Measurements from ENCODE around the gene BIRC6. TPM values are rescaled to one million over a fixed set of nuclear protein-coding genes. Genes with fewer than 3 reads are reported as not detected.

The BIRC6 gene
- total RNA-seq, 1 experiment from 2014 or later = 63.1 TPM

DNA sequence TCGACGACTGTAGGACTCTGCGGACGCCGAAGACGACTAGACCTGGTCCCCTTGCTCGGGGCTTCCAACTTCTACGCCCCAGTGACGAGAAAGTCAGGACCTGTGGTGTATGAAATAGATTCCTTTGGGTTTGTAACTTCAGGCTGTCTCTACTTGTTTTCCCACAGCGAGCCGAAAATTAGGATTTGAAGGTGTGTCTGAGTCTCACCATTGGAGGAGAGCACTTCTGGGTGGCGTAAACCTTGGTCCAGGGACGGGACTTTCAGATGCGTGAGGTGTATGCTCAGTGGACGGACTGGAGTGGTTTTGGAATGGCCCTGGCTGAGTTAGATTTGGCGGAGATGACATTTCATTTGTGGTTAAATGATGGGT is 1.3 kb downstream of the BIRC6 start:
- TF ChIP-seq RORB (CRISPR knock-in tag; IDR thresholded peaks at IDR 0.05) (no peak), TP53 (CRISPR knock-in tag; IDR thresholded peaks at IDR 0.05) (no peak), GABPB1 (CRISPR knock-in tag; IDR thresholded peaks at IDR 0.05) (no peak)
- TF ChIP-seq, protein P1, sequence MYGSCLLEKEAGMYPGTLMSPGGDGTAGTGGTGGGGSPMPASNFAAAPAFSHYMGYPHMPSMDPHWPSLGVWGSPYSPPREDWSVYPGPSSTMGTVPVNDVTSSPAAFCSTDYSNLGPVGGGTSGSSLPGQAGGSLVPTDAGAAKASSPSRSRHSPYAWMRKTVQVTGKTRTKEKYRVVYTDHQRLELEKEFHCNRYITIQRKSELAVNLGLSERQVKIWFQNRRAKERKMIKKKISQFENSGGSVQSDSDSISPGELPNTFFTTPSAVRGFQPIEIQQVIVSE (CRISPR knock-in tag; IDR thresholded peaks at IDR 0.05; ENCODE audit: borderline replicate concordance) = no peak
- Mint-ChIP-seq H3K27ac (peak overlapping the region; percentile 92), H3K27me3 (ENCODE audit: low read depth) (no peaks in the 10 kb centered on the region), H3K36me3 (peaks cover 18% of the 10 kb centered on the region), H3K4me3 (peak overlapping the region; percentile 87), H3K4me1 (peaks cover 30% of the 10 kb centered on the region), H3K9me3 (peaks cover 9% of the 10 kb centered on the region)
- no peak for ATAC-seq
- CTCF ChIA-PET = no interaction called here
- DNase-seq (ENCODE audit: low spot score) = no peak
- POLR2A ChIA-PET = interaction anchor here (0.5 kb wide), 1 partner anchor 11 kb away, joined by 3 read pairs; no protein-coding TSS in a partner anchor

DNA sequence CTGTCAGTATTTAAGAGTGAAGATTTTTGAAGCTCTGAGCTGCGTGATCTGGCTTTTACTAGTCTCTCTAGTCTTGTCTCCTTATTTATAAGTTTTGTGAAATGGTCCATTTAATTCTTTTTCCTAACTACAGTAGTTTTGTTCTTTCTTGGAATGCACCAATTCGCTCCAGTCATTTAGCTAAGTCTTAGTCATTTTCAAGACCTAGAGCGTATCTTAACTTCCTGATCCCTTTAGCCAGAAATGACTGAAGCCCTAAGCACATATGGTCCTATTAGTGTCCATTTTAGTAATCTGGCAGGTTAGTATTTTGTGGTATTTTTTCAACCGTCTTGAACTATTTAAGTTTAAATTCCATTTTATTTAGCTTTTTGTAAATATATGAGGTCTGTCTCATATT is 3.6 kb downstream of the BIRC6 start:
- peak overlapping the region; percentile 68 for H3K27ac Mint-ChIP-seq

More for the DNA sequence above, 3.6 kb downstream of the BIRC6 start:
- Mint-ChIP-seq H3K27me3 (ENCODE audit: low read depth) (no peaks in the 10 kb centered on the region), H3K9me3 (peaks cover 9% of the 10 kb centered on the region), H3K4me3 (no peak overlapping the region), H3K36me3 (peaks cover 18% of the 10 kb centered on the region), H3K4me1 (peaks cover 39% of the 10 kb centered on the region)
- ChIA-PET POLR2A (no interaction called here), CTCF (no interaction called here)
- ATAC-seq (no peak), DNase-seq (ENCODE audit: low spot score) (no peak)
- no peak for TF ChIP-seq FOXJ3 (CRISPR knock-in tag; IDR thresholded peaks at IDR 0.05; ENCODE audit: borderline replicate concordance)
- TF ChIP-seq ELF4 (CRISPR knock-in tag; IDR thresholded peaks at IDR 0.05; ENCODE audit: low read depth) = no peak
- TF ChIP-seq GABPB1 (CRISPR knock-in tag; IDR thresholded peaks at IDR 0.05) = no peak
- TF ChIP-seq, protein P2, sequence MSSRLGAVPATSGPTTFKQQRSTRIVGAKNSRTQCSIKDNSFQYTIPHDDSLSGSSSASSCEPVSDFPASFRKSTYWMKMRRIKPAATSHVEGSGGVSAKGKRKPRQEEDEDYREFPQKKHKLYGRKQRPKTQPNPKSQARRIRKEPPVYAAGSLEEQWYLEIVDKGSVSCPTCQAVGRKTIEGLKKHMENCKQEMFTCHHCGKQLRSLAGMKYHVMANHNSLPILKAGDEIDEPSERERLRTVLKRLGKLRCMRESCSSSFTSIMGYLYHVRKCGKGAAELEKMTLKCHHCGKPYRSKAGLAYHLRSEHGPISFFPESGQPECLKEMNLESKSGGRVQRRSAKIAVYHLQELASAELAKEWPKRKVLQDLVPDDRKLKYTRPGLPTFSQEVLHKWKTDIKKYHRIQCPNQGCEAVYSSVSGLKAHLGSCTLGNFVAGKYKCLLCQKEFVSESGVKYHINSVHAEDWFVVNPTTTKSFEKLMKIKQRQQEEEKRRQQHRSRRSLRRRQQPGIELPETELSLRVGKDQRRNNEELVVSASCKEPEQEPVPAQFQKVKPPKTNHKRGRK (CRISPR knock-in tag; IDR thresholded peaks at IDR 0.05; ENCODE audit: borderline replicate concordance) = no peak
- TF ChIP-seq, protein P3, sequence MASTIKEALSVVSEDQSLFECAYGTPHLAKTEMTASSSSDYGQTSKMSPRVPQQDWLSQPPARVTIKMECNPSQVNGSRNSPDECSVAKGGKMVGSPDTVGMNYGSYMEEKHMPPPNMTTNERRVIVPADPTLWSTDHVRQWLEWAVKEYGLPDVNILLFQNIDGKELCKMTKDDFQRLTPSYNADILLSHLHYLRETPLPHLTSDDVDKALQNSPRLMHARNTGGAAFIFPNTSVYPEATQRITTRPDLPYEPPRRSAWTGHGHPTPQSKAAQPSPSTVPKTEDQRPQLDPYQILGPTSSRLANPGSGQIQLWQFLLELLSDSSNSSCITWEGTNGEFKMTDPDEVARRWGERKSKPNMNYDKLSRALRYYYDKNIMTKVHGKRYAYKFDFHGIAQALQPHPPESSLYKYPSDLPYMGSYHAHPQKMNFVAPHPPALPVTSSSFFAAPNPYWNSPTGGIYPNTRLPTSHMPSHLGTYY (CRISPR knock-in tag; IDR thresholded peaks at IDR 0.05) = no peak
- TF ChIP-seq HMGA2 (CRISPR knock-in tag; IDR thresholded peaks at IDR 0.05) = no peak
- TF ChIP-seq ZNF671 (CRISPR knock-in tag; IDR thresholded peaks at IDR 0.05) = no peak
- TF ChIP-seq ESRRA (CRISPR knock-in tag; IDR thresholded peaks at IDR 0.05; ENCODE audit: borderline replicate concordance) = no peak
- no peak for TF ChIP-seq ATF1 (CRISPR knock-in tag; IDR thresholded peaks at IDR 0.05)
- TF ChIP-seq MXD4 (CRISPR knock-in tag; IDR thresholded peaks at IDR 0.05; ENCODE audit: borderline replicate concordance) = no peak
- TF ChIP-seq, protein P4, sequence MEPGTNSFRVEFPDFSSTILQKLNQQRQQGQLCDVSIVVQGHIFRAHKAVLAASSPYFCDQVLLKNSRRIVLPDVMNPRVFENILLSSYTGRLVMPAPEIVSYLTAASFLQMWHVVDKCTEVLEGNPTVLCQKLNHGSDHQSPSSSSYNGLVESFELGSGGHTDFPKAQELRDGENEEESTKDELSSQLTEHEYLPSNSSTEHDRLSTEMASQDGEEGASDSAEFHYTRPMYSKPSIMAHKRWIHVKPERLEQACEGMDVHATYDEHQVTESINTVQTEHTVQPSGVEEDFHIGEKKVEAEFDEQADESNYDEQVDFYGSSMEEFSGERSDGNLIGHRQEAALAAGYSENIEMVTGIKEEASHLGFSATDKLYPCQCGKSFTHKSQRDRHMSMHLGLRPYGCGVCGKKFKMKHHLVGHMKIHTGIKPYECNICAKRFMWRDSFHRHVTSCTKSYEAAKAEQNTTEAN (CRISPR knock-in tag; IDR thresholded peaks at IDR 0.05) = no peak
- TF ChIP-seq, protein P5, sequence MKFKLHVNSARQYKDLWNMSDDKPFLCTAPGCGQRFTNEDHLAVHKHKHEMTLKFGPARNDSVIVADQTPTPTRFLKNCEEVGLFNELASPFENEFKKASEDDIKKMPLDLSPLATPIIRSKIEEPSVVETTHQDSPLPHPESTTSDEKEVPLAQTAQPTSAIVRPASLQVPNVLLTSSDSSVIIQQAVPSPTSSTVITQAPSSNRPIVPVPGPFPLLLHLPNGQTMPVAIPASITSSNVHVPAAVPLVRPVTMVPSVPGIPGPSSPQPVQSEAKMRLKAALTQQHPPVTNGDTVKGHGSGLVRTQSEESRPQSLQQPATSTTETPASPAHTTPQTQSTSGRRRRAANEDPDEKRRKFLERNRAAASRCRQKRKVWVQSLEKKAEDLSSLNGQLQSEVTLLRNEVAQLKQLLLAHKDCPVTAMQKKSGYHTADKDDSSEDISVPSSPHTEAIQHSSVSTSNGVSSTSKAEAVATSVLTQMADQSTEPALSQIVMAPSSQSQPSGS (CRISPR knock-in tag; IDR thresholded peaks at IDR 0.05; ENCODE audit: borderline replicate concordance, low read depth) = no peak
- no peak for TF ChIP-seq TEAD1 (CRISPR knock-in tag; IDR thresholded peaks at IDR 0.05)
- TF ChIP-seq, protein P6, sequence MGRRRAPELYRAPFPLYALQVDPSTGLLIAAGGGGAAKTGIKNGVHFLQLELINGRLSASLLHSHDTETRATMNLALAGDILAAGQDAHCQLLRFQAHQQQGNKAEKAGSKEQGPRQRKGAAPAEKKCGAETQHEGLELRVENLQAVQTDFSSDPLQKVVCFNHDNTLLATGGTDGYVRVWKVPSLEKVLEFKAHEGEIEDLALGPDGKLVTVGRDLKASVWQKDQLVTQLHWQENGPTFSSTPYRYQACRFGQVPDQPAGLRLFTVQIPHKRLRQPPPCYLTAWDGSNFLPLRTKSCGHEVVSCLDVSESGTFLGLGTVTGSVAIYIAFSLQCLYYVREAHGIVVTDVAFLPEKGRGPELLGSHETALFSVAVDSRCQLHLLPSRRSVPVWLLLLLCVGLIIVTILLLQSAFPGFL (CRISPR knock-in tag; IDR thresholded peaks at IDR 0.05; ENCODE audit: borderline replicate concordance) = no peak
- TF ChIP-seq ZNF263 (CRISPR knock-in tag; IDR thresholded peaks at IDR 0.05; ENCODE audit: low read depth) = no peak
- TF ChIP-seq, protein P7, sequence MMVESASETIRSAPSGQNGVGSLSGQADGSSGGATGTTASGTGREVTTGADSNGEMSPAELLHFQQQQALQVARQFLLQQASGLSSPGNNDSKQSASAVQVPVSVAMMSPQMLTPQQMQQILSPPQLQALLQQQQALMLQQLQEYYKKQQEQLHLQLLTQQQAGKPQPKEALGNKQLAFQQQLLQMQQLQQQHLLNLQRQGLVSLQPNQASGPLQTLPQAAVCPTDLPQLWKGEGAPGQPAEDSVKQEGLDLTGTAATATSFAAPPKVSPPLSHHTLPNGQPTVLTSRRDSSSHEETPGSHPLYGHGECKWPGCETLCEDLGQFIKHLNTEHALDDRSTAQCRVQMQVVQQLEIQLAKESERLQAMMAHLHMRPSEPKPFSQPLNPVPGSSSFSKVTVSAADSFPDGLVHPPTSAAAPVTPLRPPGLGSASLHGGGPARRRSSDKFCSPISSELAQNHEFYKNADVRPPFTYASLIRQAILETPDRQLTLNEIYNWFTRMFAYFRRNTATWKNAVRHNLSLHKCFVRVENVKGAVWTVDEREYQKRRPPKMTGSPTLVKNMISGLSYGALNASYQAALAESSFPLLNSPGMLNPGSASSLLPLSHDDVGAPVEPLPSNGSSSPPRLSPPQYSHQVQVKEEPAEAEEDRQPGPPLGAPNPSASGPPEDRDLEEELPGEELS (CRISPR knock-in tag; IDR thresholded peaks at IDR 0.05) = no peak
- TF ChIP-seq, protein P8, sequence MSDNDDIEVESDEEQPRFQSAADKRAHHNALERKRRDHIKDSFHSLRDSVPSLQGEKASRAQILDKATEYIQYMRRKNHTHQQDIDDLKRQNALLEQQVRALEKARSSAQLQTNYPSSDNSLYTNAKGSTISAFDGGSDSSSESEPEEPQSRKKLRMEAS (CRISPR knock-in tag; IDR thresholded peaks at IDR 0.05) = no peak
- TF ChIP-seq ZBTB21 (CRISPR knock-in tag; IDR thresholded peaks at IDR 0.05; ENCODE audit: borderline replicate concordance) = no peak
- no peak for TF ChIP-seq RORB (CRISPR knock-in tag; IDR thresholded peaks at IDR 0.05)
